A172 (cell line): Measurements from ENCODE around the gene FCN1. TPM values are rescaled to one million over a fixed set of nuclear protein-coding genes. Genes with fewer than 3 reads are reported as not detected.
"Not testable (repeated sequence)": the region's sequence is repeated elsewhere in the genome, so short reads cannot be mapped to it uniquely, and the experiment has no call there.

ENCODE experiments used
- DNase-seq: peaks from one replicate; pipeline ENCODE4 v3.0.0-alpha.2; 2015; ENCODE audit warnings: low spot score
- total RNA-seq: library from RNA; depleted of rRNA; stranded (reverse); fragments of >200 nt; shearing (Covaris generic); gene quantifications from 2 replicates; pipeline ENCODE4 v1.2.3, GENCODE V29; 2014; rRNA removed

Gene FCN1
- total RNA-seq, result not detected in 2 replicates

- DNase-seq, result no peak
Measured at GRCh38 chr9:134917431-134918373, at the start of gene FCN1. Gene FCN1 (minus strand): TSS chr9:134917912. CDS start chr9:134917871, 41 bp downstream.

GRCh38 chr9:134966697-134967546 lies 49.2 kb upstream of the FCN1 start:
- DNase-seq, result no peak

DNA sequence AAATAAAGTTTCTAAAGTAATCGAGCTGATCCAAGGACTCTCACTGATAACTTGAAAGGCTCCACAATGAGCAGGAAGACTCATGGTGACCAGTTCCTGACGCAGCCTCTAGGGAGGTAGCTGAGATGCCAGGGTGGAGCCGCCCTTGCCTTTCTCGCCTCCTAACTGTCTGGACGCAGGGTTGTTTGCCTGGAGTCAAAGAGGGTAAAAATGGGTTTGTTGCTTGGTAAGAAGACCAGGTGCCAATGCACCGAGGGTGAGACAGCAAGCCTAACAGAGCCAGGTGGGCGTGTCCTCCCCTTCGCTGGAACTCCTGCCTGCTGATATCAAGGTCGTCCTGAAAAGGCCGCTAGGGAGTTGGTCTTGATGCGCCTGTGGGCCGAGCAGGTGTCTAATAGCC lies 48.6 kb upstream of the FCN1 start:
- DNase-seq, result no peak

DNA sequence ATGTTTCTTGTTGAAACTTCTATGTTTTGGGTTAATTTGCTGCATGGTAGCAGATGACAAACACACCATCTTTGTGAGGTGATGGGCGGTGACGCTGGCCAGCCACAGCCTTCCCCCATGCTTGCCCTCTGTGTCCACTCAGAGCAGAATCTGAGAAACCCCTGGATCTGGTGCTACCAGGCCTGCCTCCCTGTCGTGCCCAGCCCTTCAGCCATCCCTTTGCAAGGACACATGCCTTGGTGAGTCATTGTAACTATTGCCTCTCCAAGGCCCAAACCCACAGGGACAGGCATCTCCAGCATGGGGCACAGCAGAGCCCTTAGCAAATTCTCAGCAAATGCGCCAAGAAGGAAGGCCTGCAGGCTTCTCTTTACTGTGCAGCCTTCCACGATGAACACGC lies 48.1 kb upstream of the FCN1 start:
- no peak for DNase-seq

GRCh38 chr9:134965411-134965810 lies 47.7 kb upstream of the FCN1 start:
- DNase-seq, result no peak

DNA sequence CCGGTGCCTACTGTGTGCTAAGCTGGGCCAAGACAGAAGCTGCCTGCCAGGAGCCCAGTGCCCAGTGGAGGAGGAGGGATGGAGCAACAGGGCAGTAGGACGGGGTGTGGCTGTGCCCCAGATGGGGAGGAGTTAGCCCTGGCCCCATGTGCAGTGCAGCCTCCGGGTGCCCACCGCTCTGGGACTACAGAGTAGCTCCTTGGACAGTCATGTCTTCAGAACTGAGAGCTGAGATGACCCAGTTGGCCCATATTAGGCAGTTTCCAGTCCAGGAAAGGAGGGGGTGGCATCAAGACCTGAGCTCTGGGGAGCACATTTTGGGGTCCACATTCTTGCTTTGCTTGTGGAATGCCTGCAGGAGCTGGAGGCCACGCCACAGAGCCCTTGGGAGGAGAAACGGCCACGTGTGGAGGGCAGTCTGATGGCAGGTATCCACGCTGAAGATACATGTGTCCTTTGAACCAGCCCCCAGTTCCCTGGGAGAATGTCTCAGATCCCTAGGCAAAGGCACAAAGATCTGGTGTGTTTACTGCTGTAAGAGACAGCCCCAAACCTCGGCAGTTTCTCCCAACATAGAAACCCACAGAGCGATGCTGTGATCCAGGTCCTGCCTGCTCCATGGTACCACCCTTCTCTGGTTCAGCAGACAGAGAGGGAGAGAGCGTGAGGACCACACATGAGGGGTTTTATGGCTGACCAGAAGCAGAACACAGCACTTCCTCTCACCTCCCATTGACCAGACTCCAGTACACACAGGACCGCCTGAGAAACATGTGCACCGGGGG lies 46.8 kb upstream of the FCN1 start:
- no peak for DNase-seq

GRCh38 chr9:134963546-134963945 lies 45.8 kb upstream of the FCN1 start:
- no peak for DNase-seq

- no peak for DNase-seq
Measured at GRCh38 chr9:134962973-134963364, 45.3 kb upstream of the FCN1 start.

DNA sequence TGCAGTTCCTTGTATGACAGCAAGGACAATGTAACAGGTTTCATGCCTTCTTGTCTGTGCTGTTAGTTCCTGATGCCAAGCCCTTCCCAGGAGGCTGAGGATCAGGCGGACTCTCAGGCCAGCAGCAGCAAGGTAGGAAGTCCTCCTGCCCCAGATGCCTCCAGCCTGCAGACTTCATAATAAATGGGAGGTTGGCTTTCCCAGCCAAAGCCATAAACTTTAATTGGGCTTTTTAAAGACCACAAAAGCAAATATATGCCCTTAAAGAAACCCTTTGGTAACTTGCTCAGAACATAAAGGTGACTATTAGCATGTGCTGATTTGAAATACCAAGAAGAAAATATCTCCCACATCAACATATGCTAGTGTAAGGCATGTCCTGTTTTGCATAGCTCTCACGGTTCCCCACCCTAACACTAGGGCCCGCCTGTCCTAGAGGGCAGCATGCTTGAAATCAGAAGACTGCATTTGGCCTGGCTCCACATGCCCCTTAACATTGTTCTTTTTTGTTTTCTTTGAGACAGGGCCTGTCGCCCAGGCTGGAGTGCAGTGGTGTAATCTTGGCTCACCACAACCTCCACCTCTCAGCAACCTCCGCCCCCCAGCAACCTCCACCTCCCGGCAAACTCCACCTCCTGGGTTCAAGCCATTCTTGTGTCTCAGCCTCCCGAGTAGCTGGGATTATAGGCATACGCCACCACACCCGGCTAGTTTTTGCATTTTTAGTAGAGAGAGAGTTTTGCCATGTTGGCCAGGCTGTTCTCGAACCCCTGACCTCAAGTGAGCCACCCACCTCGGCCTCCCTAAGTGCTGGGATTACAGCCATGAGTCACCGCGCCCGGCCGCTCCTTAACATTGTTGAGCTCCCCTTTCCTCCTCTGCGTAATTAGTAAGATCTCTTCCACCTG lies 44.6 kb upstream of the FCN1 start:
- peak; percentile 34 for DNase-seq

DNA sequence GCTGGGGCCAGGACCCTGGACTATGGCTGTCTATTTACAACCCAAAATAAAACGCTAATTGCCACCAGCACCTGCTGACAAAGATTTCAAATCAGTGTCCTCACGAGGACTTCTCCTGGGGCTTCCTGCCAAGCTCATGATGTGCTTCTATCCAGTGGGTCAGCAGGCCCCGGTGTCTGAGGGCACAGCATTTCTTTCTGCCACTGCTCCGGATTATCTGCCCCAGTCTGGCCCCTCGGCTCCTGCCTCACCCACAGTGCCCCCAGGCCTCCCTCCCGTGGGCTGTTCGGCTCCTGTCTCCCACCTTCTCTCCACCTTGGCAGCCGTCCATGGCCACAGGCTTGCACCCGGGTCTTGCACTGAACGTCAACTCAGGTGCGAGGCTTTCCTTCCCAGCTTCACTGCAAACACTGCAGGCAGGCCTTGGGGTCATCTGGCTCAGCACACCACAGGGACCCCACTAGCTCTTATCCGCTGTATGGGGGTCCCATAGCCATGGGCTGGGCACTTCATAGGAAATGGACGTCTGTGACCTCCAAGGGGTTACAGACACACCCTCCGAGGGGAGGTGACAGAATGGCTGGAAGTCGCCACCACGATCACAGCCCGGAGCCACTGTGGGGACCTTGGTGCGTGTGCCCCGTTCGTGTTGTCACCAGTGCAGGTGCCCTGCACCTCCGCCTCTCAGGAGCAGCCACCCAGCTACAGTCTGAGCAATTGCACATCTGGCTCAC lies 43.8 kb upstream of the FCN1 start:
- DNase-seq, result no peak

DNA sequence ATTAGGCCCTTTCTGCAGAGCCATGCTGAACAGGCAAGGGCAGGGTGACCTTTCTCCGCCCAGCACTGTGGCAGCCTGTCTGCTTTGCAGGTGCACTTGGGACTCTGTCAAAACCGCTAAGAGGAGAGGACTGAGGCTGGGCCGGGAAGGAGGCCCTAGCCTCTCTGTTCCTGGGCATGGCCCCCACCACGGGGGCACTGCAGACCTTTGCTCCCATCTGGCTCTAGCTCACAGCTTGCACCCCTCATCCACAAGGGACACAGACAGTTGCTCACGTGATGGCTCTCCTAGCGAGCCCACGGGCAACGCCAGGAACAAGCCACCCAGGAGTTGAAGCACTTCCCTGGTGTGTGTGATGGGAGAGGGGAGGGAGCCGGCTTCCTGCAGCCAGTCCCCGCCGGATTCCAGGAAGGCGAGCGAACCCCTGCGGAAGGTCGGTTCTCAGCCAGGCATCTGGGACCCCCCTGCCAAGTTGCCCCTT lies 43.0 kb upstream of the FCN1 start:
- DNase-seq, result no peak

DNA sequence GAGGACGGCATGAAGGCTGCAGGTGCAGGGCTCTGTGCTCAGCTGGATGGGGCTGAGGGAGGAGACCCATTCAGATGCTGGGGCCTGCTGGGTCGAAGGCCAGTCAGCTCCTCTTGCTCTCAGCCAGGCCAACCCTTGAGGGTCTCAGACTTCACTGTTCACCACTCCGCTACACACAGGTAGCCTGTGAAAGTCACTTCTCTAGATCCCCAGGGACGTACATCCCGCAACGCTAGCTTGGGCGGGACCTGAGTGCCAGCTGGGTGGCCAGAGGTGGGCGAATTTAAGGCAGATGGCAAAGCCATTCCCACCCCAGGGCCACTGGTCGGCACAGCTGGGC lies 42.2 kb upstream of the FCN1 start:
- no peak for DNase-seq

GRCh38 chr9:134959126-134959970 lies 41.6 kb upstream of the FCN1 start:
- DNase-seq, result no peak

DNA sequence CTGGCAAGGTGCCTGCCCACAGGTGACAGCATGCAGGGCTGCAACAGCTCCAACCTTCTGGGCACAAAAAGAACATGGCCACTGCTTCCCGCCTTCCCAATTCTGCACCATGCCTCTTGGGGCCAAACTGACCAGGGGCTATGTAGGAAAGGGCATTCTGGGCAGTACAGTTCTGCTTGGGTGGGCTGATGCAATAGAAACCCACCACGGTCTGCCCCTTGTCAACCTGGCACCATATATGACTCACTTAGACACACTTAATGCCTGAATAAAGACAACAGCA lies 40.2 kb upstream of the FCN1 start:
- DNase-seq, result no peak

DNA sequence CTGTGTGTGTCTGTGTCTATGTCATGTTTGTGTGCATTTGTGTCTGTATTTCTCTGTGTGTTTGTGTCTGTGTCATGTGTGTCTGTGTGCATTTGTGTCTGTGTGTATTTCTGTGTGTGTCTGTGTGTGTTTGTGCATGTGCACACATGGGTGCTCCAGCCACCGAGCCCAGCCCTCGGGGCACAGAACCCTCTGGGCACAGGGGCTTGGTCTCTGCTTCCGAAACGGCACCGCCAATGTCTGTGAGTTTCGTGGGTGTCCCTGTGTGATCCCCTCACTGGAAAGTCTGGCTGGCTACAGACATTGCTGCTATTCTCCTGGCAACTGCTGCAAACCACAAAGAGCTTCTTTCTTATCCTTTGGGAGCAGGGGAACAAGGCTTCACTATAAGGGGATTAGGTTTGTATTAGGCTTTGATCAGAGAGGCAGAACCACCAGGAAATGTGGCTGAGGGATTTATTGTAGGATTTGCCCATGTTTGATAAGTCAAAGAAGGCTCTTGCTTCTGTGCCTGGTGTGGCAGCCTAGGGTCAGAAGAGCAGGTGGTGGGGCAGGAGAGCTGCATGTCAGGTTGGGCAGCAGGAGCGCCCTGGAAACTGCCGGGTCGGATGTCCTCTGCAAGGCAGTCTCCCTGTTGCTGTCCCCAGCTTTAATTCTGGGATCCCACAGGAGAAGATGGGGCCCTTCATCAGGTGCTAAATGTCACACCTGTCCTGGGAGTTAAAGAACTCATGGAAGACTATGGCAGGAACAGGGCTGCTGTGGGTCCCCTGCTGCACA lies 39.6 kb upstream of the FCN1 start:
- DNase-seq, result no peak

GRCh38 chr9:134956387-134956786 lies 38.7 kb upstream of the FCN1 start:
- not testable (repeated sequence) for DNase-seq

DNA sequence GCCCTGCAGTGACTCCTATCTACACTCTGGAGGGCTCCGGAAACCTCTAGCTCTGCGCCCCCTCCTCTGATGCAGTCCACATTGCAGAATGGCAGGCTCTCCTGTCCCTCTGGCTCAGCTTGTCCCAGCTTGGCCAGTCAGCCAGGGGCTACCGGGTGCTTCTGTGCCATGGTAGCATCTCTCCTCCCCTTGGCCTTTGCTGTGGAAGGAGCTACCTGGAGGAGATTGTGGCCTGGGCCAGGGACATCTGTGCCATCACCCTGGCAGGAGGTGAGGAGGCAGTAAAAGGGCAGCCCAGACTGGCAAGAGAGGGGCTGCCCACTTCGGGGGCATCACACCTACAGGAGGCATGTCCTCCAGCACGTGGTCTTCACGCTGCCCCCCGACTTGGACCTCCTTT lies 38.1 kb upstream of the FCN1 start:
- no peak for DNase-seq

DNA sequence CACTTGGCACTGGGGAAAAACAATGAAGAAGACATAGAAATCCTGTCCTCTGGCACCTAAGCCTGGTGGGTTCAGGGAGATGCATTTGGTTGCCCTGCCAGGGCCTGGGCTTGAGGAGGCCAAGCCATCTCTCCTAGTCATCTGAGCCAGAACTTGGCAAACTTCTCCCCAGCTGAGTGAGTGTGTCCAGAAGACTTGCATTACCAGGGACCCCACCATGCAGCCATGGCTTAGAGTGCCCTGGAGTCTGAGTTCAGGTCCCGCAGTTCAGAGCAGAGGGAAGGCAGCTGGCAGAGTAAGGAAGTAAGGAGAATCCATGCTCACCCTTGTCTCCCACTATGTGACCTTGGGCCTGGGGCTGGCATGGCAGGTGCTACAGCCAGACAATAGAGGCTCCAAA lies 37.4 kb upstream of the FCN1 start:
- no peak for DNase-seq

- no peak for DNase-seq
Measured at GRCh38 chr9:134951994-134952393, 34.3 kb upstream of the FCN1 start.
